NB4 (cell line): ENCODE measurements around the gene KLHDC10.

Experiments used
- DNase-seq: peaks from one replicate; pipeline ENCODE4 v3.0.0; 2010; ENCODE audit warnings: low read depth
- H3K4me3 ChIP-seq: one replicate; pipeline ENCODE4 v1.5.1; 2011; ENCODE audit warnings: mild to moderate bottlenecking, low read depth, low read length, moderate library complexity
- CTCF ChIP-seq: IDR thresholded peaks from one replicate; pipeline ENCODE4 v1.5.1; 2012; ENCODE audit warnings: low read depth, low read length
- MYC ChIP-seq: IDR thresholded peaks from 2 replicates; pipeline ENCODE4 v1.6.1; 2011; ENCODE audit warnings: low read depth, low read length
- POLR2A ChIP-seq: IDR thresholded peaks from 2 replicates; pipeline ENCODE4 v1.6.1; 2011; ENCODE audit warnings: mild to moderate bottlenecking; ENCODE audit not compliant: insufficient read length; ENCODE audit errors: extremely low read depth
- TF ChIP-seq, protein P1 (sequence below): IDR thresholded peaks from 2 replicates; pipeline ENCODE4 v1.6.1; 2011; ENCODE audit warnings: low read depth, low read length

KLHDC10 gene

GRCh38 chr7:130149281-130150139 is 79.2 kb downstream of the KLHDC10 start:
- no peak overlapping the region for H3K4me3 ChIP-seq
- peak; percentile 68 for DNase-seq
- no peak for TF ChIP-seq POLR2A
- TF ChIP-seq CTCF: no peak
- TF ChIP-seq MYC: no peak
- TF ChIP-seq, protein P1, sequence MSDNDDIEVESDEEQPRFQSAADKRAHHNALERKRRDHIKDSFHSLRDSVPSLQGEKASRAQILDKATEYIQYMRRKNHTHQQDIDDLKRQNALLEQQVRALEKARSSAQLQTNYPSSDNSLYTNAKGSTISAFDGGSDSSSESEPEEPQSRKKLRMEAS: no peak

- H3K4me3 ChIP-seq: no peak overlapping the region
- TF ChIP-seq POLR2A (no peak), CTCF (no peak), MYC (no peak)
- TF ChIP-seq, protein P1: no peak
- no peak for DNase-seq
Observed at GRCh38 chr7:130150587-130150986, 80.3 kb downstream of the KLHDC10 start.

DNA sequence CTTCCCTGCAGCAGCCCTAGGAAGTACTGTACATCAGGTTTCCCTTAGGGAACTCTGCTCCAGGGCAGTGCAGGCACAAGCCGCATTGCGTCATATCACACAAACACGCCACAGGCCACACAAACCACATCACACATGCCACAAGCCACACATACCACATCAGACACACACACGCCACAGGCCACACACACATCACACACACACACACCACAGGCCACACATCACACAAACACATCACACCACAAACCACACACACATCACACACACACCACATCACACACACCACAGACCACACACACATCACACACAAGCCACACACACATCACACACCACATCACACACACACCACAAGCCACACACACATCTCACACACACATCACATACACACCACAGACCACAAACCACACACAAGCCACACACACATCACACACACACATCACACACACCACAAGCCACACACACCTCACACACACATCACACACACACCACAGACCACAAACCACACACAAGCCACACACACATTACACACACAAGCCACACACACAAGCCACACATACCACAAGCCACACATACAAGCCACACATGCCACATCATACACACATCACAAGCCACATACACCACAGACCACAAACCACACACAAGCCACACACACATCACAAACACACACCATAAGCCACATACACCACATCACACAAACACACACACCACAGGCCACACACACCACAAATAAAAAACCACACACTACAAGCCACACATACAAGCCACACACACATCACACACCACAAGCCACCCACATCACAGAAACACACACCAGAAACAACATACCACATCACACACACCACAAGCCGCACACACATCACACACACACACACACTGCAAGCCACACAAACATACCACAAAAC is 81.5 kb downstream of the KLHDC10 start:
- TF ChIP-seq, protein P1: no peak
- TF ChIP-seq CTCF: no peak
- TF ChIP-seq POLR2A: no peak
- peak; percentile 63 for DNase-seq
- no peak overlapping the region for H3K4me3 ChIP-seq

- DNase-seq: peak; percentile 38
- no peak overlapping the region for H3K4me3 ChIP-seq
- TF ChIP-seq MYC (no peak), POLR2A (no peak), CTCF (no peak)
- TF ChIP-seq, protein P1: no peak
Observed at GRCh38 chr7:130152493-130153210, 82.3 kb downstream of the KLHDC10 start.

DNA sequence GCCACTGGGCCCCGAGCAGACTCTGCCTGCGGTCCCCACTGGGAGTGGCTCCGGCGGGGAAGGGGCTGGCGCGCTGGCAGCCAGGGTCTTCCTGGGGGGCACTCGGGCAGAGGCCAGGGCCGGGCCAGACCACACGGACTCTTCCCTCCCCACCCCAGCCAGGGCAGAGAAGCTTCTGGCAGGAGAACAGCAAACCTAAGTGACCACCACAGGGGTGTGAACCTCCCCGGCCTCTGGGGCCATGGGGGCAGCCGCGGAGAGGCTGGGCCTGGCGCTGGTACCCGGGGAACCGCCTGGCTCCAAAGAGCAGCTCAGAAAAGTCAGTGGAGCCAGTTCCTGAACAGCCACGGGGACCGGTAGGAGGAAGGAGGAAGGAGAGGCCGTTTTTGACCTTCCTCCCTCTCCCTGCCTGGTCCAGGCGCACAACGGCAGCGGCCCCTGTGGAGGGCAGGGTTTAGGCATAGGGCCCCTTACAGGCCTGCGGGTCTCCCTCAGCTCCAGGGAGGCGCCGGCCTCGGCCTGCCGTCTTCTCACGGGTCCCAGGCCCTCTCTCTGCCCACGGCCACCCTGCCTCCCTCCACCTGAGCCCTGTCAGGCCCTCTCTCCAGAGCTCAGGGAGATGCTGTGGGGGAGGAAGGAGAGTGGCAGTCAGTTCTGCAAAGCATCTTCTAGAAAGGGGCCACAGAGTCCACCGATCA is 83.0 kb downstream of the KLHDC10 start:
- TF ChIP-seq POLR2A: no peak
- no peak for TF ChIP-seq MYC
- no peak for TF ChIP-seq CTCF
- TF ChIP-seq, protein P1: no peak
- no peak overlapping the region for H3K4me3 ChIP-seq
- no peak for DNase-seq
